Aorta (tissue), 5 donors: ENCODE results near the gene FOXA1. TPM values are rescaled to one million over a fixed set of nuclear protein-coding genes. Genes with fewer than 3 reads are reported as not detected.

Experiments used
- ATAC-seq: fragments of 200-7000 bp; cut with Tn5 transposase; one replicate; pipeline ENCODE4 v1.9.1; 2022; ENCODE audit warnings: moderate library complexity; ENCODE audit not compliant: low FRiP score
- DNase-seq, 2 donors: peaks; one replicate each; pipeline ENCODE4 v3.0.0-alpha.2; 2020
- H3K27ac ChIP-seq, 2 donors: one replicate each; pipeline ENCODE4 v1.5.1; 2013; ENCODE audit warnings: low read length in 2 of 2, mild to moderate bottlenecking in 2 of 2, moderate library complexity in 2 of 2, control low read depth in 1 of 2, inconsistent platforms in 1 of 2, low read depth in 1 of 2
- H3K27me3 ChIP-seq, 2 donors: one replicate each; pipeline ENCODE4 v1.6.1; 2013; ENCODE audit warnings: control low read depth in 1 of 2, low read length in 1 of 2, mild to moderate bottlenecking in 1 of 2, moderate library complexity in 1 of 2; ENCODE audit not compliant: insufficient read depth in 2 of 2, control insufficient read depth in 1 of 2
- H3K36me3 ChIP-seq, 2 donors: one replicate each; pipeline ENCODE4 v1.6.1; 2013; ENCODE audit warnings: control low read depth in 1 of 2, low read length in 1 of 2, mild to moderate bottlenecking in 1 of 2; ENCODE audit not compliant: insufficient read depth in 2 of 2, control insufficient read depth in 1 of 2
- H3K4me1 ChIP-seq, 2 donors: one replicate each; pipeline ENCODE4 v1.6.1; 2013; ENCODE audit warnings: low read length in 2 of 2, control low read depth in 1 of 2, mild to moderate bottlenecking in 1 of 2, moderate library complexity in 1 of 2; ENCODE audit not compliant: insufficient read depth in 2 of 2, control insufficient read depth in 1 of 2
- H3K4me3 ChIP-seq, 2 donors: one replicate each; pipeline ENCODE4 v1.5.1; 2013; ENCODE audit warnings: low read length in 2 of 2, control low read depth in 1 of 2, mild to moderate bottlenecking in 1 of 2
- H3K9me3 ChIP-seq: one replicate; pipeline ENCODE4 v1.6.1; 2013; ENCODE audit warnings: mild to moderate bottlenecking, low read length; ENCODE audit not compliant: control insufficient read depth
- WGBS, 2 donors: extraction: QIAGEN DNeasy Blood & Tissue Kit; methylation state at CpG; one replicate each; pipeline ENCODE4 v1.1.7; 2013; 5-methylcytosine and 5-hydroxymethylcytosine counted together
- intact Hi-C, 2 donors: fragments of 100-400 bp; cut with DNase I; formaldehyde crosslinking; loops; one replicate each; pipeline versions ENCODE4 v1.14.2 to v1.15.0; 2022
- polyA plus RNA-seq, 2 donors: library from polyadenylated mRNA; stranded (reverse); fragments of 200-250 nt; gene quantifications; one replicate each; pipeline ENCODE4 v1.2.3, GENCODE V29; 2013
- total RNA-seq, 2 donors: library from RNA; stranded (reverse); fragmentation: NEBNext Ultra II Directional; extraction: Animal tissue kit (Norgen Biotek cat#: 25700); gene quantifications; one replicate each; pipeline ENCODE4 v1.2.1, GENCODE V29; 2021
- donor health status: healthy with polysubstance abuse.
- donor health status: Bipolar disorder and iron deficiency.
- donor health status: DM: no; HTN: no; CAD: no.
- donor health status: DM: no; HTN: no; CAD: no.
- donor health status: DM: yes; HTN: yes; CAD: no.

FOXA1 gene
- total and polyA plus RNA-seq, 4 donors, result 1.4 TPM; not detected in 3

DNA sequence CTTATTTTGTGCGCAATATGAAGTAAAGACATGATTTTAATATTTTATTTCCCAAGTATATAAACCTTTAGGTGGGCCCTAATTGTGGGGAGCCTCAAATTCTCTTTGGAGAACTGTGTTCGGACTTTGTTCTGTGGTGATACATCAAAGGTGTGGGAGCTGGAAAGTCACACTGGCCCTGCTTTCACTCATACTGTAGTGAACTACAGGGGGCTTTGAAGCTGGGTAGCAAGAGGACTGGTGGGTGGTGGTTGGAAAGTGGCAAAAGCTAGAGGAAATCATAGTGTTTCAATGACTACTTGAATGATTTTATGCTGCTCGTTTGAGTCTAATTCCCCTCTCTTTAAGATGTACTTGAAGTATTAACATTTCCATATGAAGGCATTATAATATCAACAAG is 13.6 kb upstream of the FOXA1 start:
- WGBS, 2 donors, result 71 to 81% methylated on average over 3 of the region's 3 CpGs
- no peak overlapping the region for H3K4me3 ChIP-seq
- no peaks in the 10 kb centered on the region for H3K27me3 ChIP-seq

DNA sequence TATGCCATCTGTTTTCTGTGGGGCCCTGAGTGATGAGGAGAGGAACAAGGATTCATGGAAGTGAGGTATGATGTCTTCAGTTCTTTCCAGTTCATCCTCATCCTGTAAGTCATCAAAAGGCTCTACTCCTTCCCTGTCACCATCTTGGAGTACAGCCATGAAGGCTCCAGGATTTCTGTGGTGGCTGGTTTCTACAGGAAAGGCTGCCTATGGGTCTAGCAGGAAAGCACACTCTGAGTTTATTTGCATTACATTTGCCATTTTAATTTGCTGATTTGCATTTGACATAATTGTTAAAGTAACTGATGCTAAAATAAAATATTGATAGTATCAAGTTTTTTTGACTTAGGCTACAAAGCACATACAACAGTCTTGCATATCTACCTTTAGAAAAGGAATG is 11.6 kb upstream of the FOXA1 start:
- DNase-seq (no peak), ATAC-seq (no peak)
- H3K4me3 ChIP-seq, result no peak overlapping the region
- no peaks in the 10 kb centered on the region for H3K36me3 ChIP-seq
- no peak overlapping the region for H3K27ac ChIP-seq
- H3K27me3 ChIP-seq, result peaks cover 0 to 2% of the 10 kb centered on the region in 2 donors
- H3K4me1 ChIP-seq, result no peaks in the 10 kb centered on the region
- H3K9me3 ChIP-seq, result peaks cover 2% of the 10 kb centered on the region
- intact Hi-C loops, result loop anchor here in 1 of 2 donors (10.0 kb wide), 1 partner anchor 362 kb away; no protein-coding TSS in a partner anchor

More for the DNA sequence above, 13.6 kb upstream of the FOXA1 start:
- Histone ChIP-seq H3K9me3 (no peaks in the 10 kb centered on the region), H3K27ac (no peak overlapping the region), H3K4me1 (no peaks in the 10 kb centered on the region), H3K36me3 (no peaks in the 10 kb centered on the region)
- DNase-seq (no peak), ATAC-seq (no peak)
- intact Hi-C loops, result loop anchor here in 1 of 2 donors (10.0 kb wide), 1 partner anchor 364 kb away; no protein-coding TSS in a partner anchor

- Histone ChIP-seq H3K4me3 (no peak overlapping the region), H3K27me3 (peaks cover 0 to 7% of the 10 kb centered on the region in 2 donors), H3K4me1 (no peaks in the 10 kb centered on the region), H3K36me3 (no peaks in the 10 kb centered on the region), H3K27ac (no peak overlapping the region), H3K9me3 (peaks cover 2% of the 10 kb centered on the region)
- no peak for DNase-seq
- intact Hi-C loops, result loop anchor here in 1 of 2 donors (10.0 kb wide), 1 partner anchor 359 kb away; no protein-coding TSS in a partner anchor
- 65 to 71% methylated on average over 9 of the region's 9 CpGs for WGBS, 2 donors
- no peak for ATAC-seq
These were observed 8.7 kb upstream of the FOXA1 start for GRCh38 chr14:37603688-37604251.

GRCh38 chr14:37602605-37603453 is 7.8 kb upstream of the FOXA1 start:
- DNase-seq (no peak), ATAC-seq (no peak)
- no peak overlapping the region for H3K27ac ChIP-seq
- 13 to 17% methylated on average over 24 of the region's 24 CpGs for WGBS, 2 donors
- H3K4me1 ChIP-seq, result no peaks in the 10 kb centered on the region
- H3K27me3 ChIP-seq, result peaks cover 0 to 8% of the 10 kb centered on the region in 2 donors
- no peak overlapping the region for H3K4me3 ChIP-seq
- intact Hi-C loops, result loop anchor here in 1 of 2 donors (10.0 kb wide), 1 partner anchor 358 kb away; no protein-coding TSS in a partner anchor
- H3K36me3 ChIP-seq, result no peaks in the 10 kb centered on the region
- H3K9me3 ChIP-seq, result peaks cover 2% of the 10 kb centered on the region

GRCh38 chr14:37601865-37602264 is 6.8 kb upstream of the FOXA1 start:
- no peak for ATAC-seq
- Histone ChIP-seq H3K9me3 (peaks cover 2% of the 10 kb centered on the region), H3K36me3 (no peaks in the 10 kb centered on the region), H3K4me3 (no peak overlapping the region), H3K27ac (no peak overlapping the region), H3K27me3 (peaks cover 0 to 8% of the 10 kb centered on the region in 2 donors), H3K4me1 (no peaks in the 10 kb centered on the region)
- intact Hi-C loops, result loop anchor here in 1 of 2 donors (10.0 kb wide), 1 partner anchor 357 kb away; no protein-coding TSS in a partner anchor
- 6 to 8% methylated on average over 22 of the region's 22 CpGs for WGBS, 2 donors
- DNase-seq, result no peak

DNA sequence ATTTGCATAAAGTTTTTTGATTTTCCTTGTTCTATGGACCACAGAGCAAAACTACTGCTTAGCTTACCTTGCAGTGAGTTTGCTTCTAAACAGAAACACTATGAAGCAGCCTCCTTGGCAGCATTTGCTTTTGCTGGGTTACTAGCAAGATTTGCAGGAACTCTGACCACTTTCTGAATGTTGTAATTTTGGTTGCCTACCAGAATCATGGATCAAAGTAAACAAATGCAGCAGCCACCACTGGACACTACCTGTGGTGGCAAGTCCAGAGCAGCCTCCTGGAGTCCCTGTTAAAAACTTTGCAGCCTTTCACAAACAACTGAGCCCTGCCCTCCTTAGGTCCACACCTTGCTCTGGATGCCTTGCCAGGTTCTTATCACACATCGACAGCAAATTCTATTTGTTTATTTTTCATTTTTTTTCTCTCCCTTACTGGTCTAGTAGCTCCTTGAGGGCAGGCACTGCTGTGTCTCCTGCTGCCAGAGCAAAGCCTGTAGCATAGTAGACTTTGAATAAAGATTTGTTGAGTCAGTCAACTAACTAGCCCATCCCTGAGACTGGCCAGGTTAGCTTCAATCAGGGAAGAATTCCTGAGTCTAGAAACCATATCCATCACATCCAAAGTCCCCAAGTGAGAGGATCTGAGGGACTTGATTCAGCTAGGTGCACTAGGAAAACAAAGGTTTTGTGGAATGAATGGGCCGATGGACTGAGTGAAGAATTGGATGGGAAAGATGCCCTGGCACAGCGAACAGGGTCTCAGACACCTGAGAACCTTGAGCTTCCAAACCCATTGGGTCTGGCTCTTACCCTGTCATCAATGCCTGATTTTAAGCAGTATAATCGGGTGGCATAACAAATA is 6.1 kb upstream of the FOXA1 start:
- intact Hi-C loops, result loop anchor here in 1 of 2 donors (10.0 kb wide), 1 partner anchor 356 kb away; no protein-coding TSS in a partner anchor
- ATAC-seq, result no peak
- DNase-seq, result no peak
- 34 to 36% methylated on average over 4 of the region's 4 CpGs for WGBS, 2 donors
- no peaks in the 10 kb centered on the region for H3K36me3 ChIP-seq
- no peak overlapping the region for H3K27ac ChIP-seq
- peaks cover 2% of the 10 kb centered on the region for H3K9me3 ChIP-seq
- H3K4me1 ChIP-seq, result no peaks in the 10 kb centered on the region
- peaks cover 0 to 8% of the 10 kb centered on the region in 2 donors for H3K27me3 ChIP-seq
- no peak overlapping the region for H3K4me3 ChIP-seq

- WGBS, 2 donors, result 4 to 5% methylated on average over 56 to 57 of the region's 57 CpGs
- ATAC-seq, result no peak
- no peaks in the 10 kb centered on the region for H3K4me1 ChIP-seq
- no peak for DNase-seq
- H3K27ac ChIP-seq, result no peak overlapping the region
- peaks cover 2% of the 10 kb centered on the region for H3K9me3 ChIP-seq
- H3K36me3 ChIP-seq, result no peaks in the 10 kb centered on the region
- peaks cover 0 to 8% of the 10 kb centered on the region in 2 donors for H3K27me3 ChIP-seq
- no peak overlapping the region for H3K4me3 ChIP-seq
- intact Hi-C loops, result loop anchor here (10.0 kb wide), 2 partner anchors 355 to 935 kb away; partner anchors contain the start of gene PAX9 (in 1 of the 2)
These were observed 4.7 kb upstream of the FOXA1 start for GRCh38 chr14:37599507-37600368.
